AG09319 (cell line): ENCODE results near the gene RELL1.

Experiments
- DNase-seq: peaks from one replicate; pipeline ENCODE4 v3.0.0-alpha.2; 2010; ENCODE audit warnings: low read depth; ENCODE audit errors: extremely low read depth
- CTCF ChIP-seq: IDR thresholded peaks from 2 replicates; pipeline ENCODE4 v1.5.1; 2011; ENCODE audit warnings: low read depth, mild to moderate bottlenecking, inconsistent platforms, low read length, moderate library complexity

The RELL1 gene

GRCh38 chr4:37686373-37687193 is at the start of gene RELL1:
Gene RELL1, minus strand, starts transcription at chr4:37686376. Its CDS starts 89 bp downstream, at chr4:37686287.
- DNase-seq = peak; percentile 100
- TF ChIP-seq CTCF = no peak

GRCh38 chr4:37735578-37735977 is 49.4 kb upstream of the RELL1 start:
- TF ChIP-seq CTCF = no peak
- DNase-seq = no peak

- TF ChIP-seq CTCF = no peak
- no peak for DNase-seq
Measured at GRCh38 chr4:37734989-37735388, 48.8 kb upstream of the RELL1 start.

GRCh38 chr4:37733240-37733867 is 47.2 kb upstream of the RELL1 start:
- no peak for TF ChIP-seq CTCF
- no peak for DNase-seq

GRCh38 chr4:37732526-37733186 is 46.5 kb upstream of the RELL1 start:
- no peak for TF ChIP-seq CTCF
- no peak for DNase-seq

- TF ChIP-seq CTCF = no peak
- no peak for DNase-seq
Measured at GRCh38 chr4:37729649-37730004, 43.5 kb upstream of the RELL1 start.

GRCh38 chr4:37728064-37728463 is 41.9 kb upstream of the RELL1 start:
- no peak for TF ChIP-seq CTCF
- no peak for DNase-seq
